GM21381 (cell line): ENCODE measurements around the gene TLL2.
"Not testable (repeated sequence)": the region's sequence is repeated elsewhere in the genome, so short reads cannot be mapped to it uniquely, and the experiment has no call there.

Experiments used
- ATAC-seq: cut with Tn5 transposase; IDR thresholded peaks from one replicate; pipeline ENCODE4 v1.9.1; 2021; ENCODE audit warnings: mild to moderate bottlenecking, moderate library complexity; ENCODE audit not compliant: unreplicated experiment

TLL2 gene

DNA sequence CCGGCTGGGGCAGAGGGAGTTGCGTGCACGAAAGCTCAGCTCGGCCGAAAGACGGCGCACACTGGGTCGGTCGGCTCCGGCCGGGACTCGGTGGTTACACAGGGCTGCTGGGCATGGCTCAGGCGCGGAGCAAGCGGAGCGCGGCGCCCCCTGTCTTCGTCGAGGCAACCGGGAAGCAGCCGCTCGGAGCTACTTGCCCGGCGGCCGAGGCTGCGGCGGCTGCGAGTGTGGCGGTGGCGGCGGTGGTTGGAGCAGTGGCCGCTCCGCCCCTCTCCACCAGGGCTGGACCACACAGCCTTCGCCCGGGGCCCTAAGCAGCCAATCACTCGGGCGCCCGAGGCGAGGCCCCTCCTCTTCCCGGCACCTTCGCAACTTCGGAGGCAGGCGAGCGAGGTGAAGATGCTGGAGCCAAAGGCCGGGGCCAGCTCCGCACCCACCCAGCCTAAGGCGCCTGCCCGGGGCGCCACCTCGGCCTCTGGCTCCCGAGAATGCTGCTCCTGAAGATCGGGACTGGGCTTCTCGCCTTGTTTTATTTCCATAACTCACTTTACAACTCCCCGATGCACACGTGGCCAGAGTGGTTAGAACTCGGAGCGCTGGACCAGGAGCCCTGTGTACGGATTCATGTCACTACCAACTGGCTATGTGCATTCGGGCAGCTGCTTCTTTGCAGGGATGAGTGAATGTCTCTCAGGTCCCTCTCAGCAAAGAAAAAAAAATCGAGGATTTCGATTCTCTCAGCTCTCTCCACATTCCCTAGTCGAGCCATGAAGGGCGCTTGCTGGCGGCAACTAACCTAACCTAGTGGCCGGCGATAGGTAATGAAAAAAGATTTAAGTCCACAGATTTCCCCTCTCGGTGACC, at the start of gene TLL2:
Gene TLL2 (minus strand): TSS at position 229 of the 864 bp plus-strand sequence. CDS start 241 bp downstream, outside the sequence.
- ATAC-seq: peak; percentile 69

DNA sequence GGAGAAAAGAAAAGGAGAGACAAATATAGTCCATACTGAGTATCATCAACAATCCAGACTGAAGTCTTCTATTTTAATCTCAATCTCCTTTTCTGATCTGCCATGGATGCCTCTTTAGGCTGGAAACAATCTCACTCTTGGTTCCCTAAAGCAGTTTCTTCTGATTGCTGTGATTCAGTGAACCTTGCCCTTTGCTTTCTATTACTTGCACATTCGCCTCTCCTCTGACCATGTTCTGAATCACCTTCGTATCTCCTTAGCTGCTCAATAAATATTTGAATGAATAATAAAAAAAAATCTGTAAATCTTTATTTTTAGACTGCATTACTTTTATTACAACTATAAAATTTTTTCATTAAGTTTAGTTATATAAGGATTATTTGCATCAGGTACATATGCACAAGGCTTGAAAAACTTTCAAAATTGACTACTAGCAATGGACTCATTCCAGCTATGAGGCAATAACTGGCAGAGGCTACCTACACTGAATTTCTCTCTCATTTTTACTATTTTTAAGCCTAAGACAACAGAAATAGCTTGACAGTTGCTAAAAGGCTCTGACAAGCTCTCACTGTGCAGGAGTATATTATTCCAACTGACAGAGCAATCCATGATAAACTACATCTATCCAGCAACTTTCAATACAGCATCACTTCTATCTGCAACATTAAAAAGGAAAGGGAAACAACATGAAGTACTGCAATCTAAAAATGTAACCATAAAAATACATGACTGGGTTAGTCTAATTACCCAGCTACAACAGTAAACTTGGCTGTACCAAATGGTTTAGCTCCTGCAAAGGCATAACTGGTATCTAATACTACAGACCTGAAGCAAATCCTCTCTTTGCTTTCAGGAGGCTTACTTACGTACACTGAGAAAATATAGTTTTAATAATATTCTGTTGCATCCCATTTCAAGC, 47.5 kb upstream of the TLL2 start:
- ATAC-seq: no peak

DNA sequence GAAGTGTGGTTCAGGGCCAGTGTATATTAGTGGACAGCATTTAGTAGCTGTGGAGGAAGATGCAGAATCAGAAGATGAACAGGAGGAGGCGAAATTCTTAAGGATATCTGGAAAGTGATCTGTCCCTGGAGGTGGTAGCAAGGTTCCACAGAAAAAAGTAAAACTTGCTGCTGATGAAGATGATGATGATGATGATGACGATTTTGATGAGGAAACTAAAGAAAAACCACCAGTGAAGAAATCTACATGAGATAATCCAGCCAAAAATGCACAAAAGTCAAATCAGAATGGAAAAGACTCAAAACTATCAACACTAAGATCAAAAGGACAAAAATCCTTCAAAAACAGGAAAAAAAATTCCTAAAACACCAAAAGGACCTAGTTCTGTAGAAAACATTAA, 46.8 kb upstream of the TLL2 start:
- no peak for ATAC-seq

DNA sequence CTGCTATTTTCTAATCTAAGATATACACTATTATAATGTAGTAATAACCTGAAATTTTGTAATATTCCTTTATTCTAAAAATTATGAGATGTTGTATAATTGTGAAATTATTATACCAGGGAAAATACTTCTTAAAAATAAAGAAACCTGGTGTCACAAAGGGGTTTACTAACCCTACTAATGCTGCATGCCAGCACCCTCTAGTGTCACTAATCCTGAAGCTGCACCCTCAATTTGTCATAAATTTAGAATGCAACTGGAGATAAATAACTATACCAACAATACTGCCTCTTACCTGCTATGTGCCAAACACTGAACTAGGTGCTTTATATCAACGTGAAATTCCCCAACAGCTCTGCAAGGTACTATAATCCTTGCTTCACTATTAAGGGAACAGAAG, 42.3 kb upstream of the TLL2 start:
- no peak for ATAC-seq

DNA sequence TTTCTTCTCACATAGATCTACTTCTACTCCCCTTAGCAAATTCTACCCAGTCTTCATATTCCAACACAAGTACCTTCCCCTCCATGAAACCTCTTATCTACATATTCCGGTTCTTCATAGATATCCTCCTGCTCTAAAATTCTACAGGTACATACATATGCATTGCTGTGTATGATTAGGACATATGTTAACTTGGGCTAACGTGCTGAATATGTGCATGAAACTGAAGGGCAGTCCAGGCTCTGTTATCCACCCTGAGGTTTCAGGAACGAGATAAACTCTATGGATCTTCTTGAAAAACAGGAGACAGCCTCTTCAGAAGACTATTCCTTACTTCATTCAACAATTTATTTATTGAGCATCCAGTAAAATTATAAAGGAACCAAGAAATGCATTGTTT, 41.6 kb upstream of the TLL2 start:
- no peak for ATAC-seq

DNA sequence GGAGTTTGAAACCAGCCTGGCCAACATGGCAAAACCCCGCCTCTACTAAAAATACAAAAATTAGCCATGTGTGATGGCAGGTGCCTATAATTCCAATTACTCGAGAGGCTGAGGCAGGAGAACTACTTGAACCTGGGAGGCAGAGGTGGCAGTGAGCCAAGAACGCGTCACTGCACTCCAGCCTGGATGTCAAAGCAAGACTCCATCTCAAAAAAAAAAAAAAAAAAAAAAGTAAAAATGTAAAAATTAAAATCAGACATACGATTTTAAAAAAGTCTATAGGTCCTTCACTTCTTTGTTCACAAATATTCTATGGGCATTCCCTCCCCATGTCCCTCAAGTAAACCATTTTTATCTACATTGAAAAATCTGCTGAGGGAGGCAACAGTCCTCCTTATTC, 34.9 kb upstream of the TLL2 start:
- ATAC-seq: no peak

DNA sequence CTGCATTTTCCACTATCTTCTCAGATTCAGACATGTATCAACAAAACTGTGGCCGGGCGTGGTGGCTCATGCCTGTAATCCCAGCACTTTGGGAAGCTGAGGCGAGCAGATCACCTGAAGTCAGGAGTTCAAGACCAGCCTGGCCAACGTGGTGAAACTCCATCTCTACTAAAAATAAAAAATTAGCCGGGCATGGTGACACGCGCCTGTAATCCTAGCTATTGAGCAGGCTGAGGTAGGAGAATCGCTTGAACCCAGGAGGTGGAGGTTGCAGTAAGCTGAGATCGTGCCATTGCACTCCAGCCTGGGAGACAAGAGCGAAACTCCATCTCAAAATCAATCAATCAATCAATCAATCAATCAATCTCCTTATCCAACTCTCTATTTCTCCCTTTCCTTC, 31.8 kb upstream of the TLL2 start:
- not testable (repeated sequence) for ATAC-seq

DNA sequence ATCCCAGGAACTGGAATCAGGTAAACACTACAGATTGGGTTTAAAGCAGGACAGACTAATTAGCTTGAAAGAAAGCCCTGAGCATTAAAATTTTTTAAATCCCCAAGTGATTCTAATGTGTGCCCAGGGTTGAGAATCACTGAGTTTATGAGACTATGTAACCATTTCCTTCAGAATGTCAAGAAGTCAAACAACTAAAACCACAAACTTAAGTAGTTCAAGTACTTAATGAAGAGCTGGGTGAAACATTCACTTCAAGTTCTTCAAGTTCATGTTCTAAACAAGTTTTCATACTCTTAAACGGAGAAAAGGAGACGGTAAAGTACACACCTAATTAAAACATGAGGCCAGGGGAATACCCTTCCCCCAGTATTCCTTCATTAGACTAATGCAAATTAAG, 28.2 kb upstream of the TLL2 start:
- no peak for ATAC-seq

DNA sequence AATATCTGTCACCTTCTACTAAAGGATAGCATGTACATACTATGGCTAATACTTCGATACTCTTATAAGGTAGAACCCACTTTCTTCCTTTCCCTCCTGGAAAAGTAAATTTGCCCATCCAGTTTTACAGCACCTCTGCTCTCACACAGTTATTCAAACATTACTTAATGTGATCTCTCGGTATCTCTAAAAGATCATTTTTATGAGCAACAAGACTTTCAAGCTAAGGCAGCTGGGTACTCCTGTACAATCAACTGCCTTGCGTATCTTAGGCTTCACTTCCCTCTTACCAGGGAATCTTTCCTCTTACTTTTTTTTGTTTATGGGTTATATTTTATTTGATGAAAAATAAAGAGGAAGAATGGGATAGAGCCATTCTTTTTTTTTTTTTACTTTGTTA, 26.5 kb upstream of the TLL2 start:
- no peak for ATAC-seq

DNA sequence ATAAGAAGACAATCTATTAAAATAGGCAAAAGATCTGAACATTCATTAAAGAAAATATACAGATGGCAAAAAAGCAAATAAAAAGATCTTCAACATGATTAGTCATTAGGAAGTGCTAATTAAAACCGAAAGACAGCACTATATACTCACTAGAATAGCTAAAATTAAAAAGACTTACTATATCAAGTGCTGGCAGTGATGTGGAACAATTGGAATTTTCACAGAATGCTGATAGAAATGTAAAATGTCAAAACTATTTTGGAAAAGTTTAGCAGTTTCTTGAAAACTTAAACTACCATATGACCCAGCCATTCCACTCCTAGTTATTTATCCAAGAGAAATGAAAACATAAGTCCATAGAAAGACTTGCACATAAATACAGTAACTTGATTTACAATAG, 25.0 kb upstream of the TLL2 start:
- no peak for ATAC-seq

DNA sequence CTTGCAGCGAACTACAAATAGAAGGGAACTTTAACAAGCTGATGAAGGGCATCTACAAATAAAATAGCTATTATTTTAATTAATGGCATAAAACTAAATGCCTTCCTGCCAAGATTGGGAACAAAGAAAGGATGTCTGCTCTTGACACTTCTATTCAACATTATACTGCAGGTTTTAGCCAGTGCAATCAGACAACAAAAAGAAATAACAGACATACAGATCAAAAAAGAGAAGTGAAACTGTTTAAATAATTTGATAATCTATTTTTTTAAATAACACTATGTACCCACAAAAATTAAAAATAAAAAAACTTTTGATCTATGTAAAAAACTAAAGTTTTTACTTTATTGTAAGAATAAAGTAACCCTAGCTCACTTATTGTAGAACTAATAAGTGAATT, 22.4 kb upstream of the TLL2 start:
- ATAC-seq: no peak

DNA sequence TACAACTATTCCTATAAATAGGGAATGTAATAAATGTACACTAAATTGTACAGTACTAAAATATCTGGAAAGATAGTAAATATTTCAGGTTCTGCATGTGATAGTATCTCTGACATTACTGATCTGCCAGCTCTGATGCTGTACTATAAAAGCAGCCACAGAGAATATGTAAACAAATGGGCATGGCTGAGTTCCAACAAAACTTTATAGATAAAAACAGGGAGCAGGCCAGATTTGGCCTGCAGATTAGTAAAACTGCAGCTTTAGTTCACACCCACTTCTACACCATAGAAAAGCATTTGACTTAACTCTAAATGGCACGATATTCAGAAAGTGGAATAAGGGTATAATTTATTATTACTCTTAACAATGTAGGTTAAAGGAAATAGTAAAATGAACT, 18.8 kb upstream of the TLL2 start:
- no peak for ATAC-seq

DNA sequence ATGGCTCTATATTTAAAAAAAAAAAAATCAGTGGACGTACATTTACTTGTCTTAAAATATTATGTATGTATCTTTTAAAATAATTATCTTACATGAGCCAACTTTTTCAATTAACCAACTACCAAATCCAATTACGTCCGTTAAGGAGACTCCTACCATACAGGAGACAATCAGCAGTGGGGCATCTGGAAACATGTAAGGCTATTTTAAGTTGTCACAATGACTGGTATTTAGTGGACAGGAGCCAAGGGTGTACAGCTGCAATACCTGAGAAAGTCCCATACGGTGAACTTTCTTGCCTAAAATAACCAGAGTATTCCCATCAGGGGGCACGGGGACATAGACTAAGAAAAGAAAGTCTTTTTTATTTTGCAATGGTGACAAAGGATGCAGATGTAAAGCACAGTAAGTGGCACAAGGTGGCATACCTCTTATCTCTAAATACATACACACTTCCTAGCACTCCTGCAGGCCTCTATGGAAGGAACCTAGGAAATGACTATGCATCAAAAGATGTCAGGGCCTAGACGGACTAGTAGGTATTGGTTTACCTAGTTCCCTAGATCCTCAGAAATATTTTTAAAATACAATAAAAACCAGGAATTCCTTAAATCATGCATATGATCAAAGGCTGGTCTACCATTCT, 16.0 kb upstream of the TLL2 start:
- ATAC-seq: no peak

DNA sequence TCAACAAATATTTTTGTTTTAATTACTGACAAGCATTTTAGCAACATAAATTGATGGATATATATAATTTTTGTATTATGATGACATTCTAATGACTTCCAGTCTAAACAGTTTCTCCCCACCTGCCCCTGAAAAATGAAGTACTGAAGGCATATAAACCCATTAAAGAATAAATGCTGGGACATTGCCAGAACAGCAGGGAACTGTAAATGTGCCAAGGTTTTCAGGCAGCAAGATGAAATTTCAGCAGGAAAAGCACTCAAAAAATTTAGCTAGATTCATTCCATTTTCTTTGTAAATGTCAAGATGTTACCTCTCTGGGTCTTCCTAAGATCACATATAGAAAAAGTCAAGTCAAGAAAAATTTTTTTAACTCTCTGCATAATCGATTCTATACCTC, 11.0 kb upstream of the TLL2 start:
- no peak for ATAC-seq

DNA sequence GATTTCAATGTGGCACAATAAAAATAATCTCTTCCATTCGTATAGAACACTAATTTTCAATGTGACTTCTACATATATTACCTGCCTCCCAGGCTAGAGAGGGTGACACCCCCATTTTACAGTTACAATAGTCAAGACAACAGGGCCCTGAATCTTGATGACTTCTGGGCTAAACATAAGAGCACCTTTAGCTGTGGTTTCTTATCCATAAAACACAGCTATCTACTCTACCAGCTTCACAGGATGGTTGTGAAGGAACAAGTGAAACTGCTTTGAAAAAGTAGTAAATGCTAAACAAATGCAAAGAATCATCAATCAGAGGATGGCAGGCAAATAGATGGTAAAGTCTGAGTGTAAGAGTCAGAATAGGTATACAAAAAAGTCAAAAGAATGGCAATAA, 3.6 kb upstream of the TLL2 start:
- no peak for ATAC-seq

DNA sequence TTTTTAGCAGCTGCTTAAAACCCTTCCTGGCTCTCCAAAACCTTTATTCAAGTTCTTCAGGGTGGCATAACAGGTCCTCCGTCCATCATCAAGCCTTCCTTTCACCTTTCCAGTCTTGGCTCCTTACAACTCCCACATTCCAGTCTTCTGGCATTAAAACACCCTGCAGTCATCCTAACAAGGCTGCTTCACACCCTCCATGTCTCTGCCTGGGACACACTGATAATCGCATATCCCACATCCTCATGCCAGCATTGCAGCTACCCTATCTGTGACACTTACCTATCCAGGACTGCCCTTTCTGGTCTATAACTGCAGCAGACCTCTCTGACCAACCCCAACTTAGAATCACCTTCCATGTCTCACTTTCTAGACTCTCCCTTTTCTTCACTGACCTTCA, 2.6 kb upstream of the TLL2 start:
- no peak for ATAC-seq

DNA sequence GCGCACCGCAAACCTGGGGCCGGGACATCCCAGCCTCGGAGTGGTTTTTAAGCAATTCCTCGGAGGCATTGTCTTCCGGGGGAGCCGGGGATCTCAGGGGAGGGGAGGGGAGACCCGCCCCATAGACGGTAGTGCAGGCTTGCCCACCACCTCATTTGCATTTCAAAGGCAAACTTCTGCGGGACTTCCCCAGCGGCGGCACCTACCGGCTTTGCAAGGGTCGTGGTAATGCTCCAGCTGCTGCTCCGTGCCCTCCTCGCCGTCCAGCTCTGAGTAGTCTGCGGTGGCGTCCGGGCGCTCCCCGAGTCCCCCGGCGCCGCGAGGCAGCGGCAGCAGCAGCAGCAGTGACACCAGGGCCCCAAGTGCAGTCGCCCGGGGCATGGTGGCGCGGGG, 425 bp downstream of the TLL2 start:
- ATAC-seq: peak; percentile 40

DNA sequence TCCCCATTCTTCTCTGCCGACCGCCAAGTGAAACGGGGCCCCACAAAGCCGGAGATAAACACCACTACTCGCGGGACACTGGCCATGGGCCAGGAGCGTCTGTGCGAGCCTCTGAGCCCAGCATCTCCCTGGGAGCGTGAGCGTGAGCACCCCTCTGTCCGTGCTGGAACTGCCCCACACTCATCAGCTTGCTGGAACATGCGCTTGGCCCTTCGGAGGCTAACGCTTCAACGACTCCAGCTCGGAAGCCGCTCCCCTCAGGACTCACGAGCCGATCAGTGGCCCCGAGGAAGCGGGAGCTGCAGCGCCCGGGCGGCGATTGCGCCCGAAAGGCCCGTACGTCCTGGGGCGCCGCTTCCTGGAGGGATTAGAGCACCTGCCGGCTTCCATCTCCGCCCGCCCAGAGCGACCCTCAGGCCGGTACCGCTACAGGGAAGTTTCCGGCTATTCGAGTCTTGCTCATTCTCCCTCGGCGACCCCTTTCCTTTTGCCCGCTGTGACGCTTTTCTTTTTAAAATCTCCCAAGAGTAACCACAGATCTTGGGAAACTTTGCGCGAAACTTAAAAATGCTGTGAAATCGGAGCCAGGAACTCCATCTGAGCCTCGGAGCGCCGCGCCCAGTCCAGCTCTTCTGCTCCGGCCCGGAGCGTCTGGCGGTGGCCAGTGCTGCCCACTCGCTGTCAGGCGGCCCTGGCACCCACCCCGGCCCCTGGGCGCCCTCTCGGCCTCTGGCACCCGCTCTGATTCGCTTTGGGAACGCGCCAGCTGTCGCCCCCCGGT, 1.0 kb downstream of the TLL2 start:
- ATAC-seq: no peak

DNA sequence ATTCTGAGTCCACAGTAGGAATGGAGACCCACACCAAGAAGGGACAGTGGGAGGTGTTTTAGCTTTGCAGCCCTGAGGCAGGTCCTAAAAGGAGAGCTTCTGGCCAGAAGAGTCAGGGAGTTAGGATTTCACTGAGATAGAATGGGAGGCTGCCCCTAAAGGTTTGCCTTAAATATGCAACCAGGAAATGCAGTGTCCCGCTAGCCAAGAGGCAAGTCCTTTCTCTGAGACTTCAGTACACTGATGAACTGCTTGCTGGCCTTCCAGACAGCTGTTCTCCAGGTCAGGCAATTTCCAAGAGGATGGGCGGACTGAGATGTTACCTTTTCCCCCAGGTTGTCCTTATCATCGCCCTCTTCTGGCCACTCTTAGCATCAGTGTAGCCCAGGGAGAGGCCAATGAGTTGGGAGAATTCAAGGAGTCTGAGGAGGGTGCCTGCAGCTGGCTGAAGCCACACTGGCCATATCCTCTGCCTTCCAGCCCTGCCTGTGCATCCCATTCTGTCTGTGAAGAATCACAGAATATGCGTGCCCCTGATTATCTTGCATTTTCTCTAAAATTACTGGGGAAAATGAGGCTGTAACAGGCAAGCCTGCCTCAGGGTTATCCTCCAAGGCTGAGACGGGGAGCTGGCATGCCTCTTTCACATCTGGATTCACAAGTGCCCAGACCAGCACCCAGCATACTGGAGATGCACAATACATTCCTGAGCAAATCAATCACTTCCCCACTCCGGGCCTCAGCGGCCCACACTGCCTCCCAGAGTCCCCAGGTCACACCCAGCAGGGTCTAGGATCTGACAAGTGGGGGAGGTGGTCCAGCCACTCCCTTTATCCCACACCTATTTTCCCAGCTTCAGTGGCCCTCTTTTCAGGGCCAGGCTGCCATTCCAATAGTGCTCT, 2.4 kb downstream of the TLL2 start:
- ATAC-seq: no peak
